H9 (cell line): ENCODE data around the gene MARVELD1. TPM values are rescaled to one million over a fixed set of nuclear protein-coding genes. Genes with fewer than 3 reads are reported as not detected.

Experiments
- DNase-seq: peaks from one replicate; pipeline ENCODE4 v3.0.0-alpha.2; 2017
- H2AFZ ChIP-seq: one replicate; pipeline ENCODE4 v1.6.1; 2013; ENCODE audit warnings: mild to moderate bottlenecking, low read length, control low read depth, moderate library complexity
- H2AK5ac ChIP-seq: 2 replicates; pipeline ENCODE4 v1.6.1; 2013; ENCODE audit warnings: low read length, control low read depth, mixed read lengths; ENCODE audit not compliant: insufficient read length
- H2BK120ac ChIP-seq: one replicate; pipeline ENCODE4 v1.6.1; 2013; ENCODE audit warnings: low read depth, mild to moderate bottlenecking, low read length, control low read depth, inconsistent platforms; ENCODE audit not compliant: poor library complexity, severe bottlenecking
- H2BK12ac ChIP-seq: 2 replicates; pipeline ENCODE4 v1.6.1; 2013; ENCODE audit warnings: low read length, control low read depth, mixed read lengths, low read depth; ENCODE audit not compliant: insufficient read length
- H2BK15ac ChIP-seq: 2 replicates; pipeline ENCODE4 v1.6.1; 2013; ENCODE audit warnings: low read depth, low read length, control low read depth
- H2BK20ac ChIP-seq: one replicate; pipeline ENCODE4 v1.6.1; 2013; ENCODE audit warnings: low read depth, mild to moderate bottlenecking, low read length, control low read depth, inconsistent platforms; ENCODE audit not compliant: poor library complexity, severe bottlenecking
- H2BK5ac ChIP-seq: 2 replicates; pipeline ENCODE4 v1.6.1; 2013; ENCODE audit warnings: low read length, control low read depth, mixed read lengths; ENCODE audit not compliant: insufficient read length
- H3K14ac ChIP-seq: 2 replicates; pipeline ENCODE4 v1.6.1; 2013; ENCODE audit warnings: low read length, control low read depth; ENCODE audit not compliant: insufficient read depth
- H3K18ac ChIP-seq: 2 replicates; pipeline ENCODE4 v1.6.1; 2013; ENCODE audit warnings: low read depth, mild to moderate bottlenecking, mixed read lengths, low read length, control low read depth; ENCODE audit not compliant: insufficient read length
- H3K23ac ChIP-seq: 2 replicates; pipeline ENCODE4 v1.6.1; 2013; ENCODE audit warnings: low read length, control low read depth, mixed read lengths, low read depth; ENCODE audit not compliant: insufficient read length
- H3K23me2 ChIP-seq: 2 replicates; pipeline ENCODE4 v1.6.1; 2013; ENCODE audit warnings: low read depth, mild to moderate bottlenecking, mixed read lengths, low read length, control low read depth; ENCODE audit not compliant: insufficient read length, poor library complexity, severe bottlenecking
- H3K27ac ChIP-seq: 2 replicates; pipeline ENCODE4 v1.5.1; 2013; ENCODE audit warnings: low read length, control low read depth, mixed read lengths, low read depth; ENCODE audit not compliant: insufficient read length
- H3K27me3 ChIP-seq: 2 replicates; pipeline ENCODE4 v1.6.1; 2013; ENCODE audit warnings: low read length, control low read depth, inconsistent platforms; ENCODE audit not compliant: insufficient read depth
- H3K4ac ChIP-seq: 2 replicates; pipeline ENCODE4 v1.6.1; 2013; ENCODE audit warnings: low read depth, mild to moderate bottlenecking, control low read depth, inconsistent platforms, low read length, moderate library complexity
- H3K4me1 ChIP-seq: 2 replicates; pipeline ENCODE4 v1.6.1; 2013; ENCODE audit warnings: low read length, control low read depth, inconsistent platforms; ENCODE audit not compliant: insufficient read depth
- H3K4me2 ChIP-seq: 2 replicates; pipeline ENCODE4 v1.6.1; 2013; ENCODE audit warnings: low read length, control low read depth, mixed read lengths; ENCODE audit not compliant: insufficient read length, insufficient read depth
- H3K56ac ChIP-seq: 2 replicates; pipeline ENCODE4 v1.6.1; 2013; ENCODE audit warnings: low read depth, mild to moderate bottlenecking, mixed read lengths, low read length, control low read depth; ENCODE audit not compliant: insufficient read length
- H3K79me1 ChIP-seq: 2 replicates; pipeline ENCODE4 v1.6.1; 2013; ENCODE audit warnings: low read depth, mild to moderate bottlenecking, moderate library complexity, low read length, control low read depth, inconsistent platforms; ENCODE audit not compliant: insufficient read depth, poor library complexity, severe bottlenecking
- H3K79me2 ChIP-seq: 2 replicates; pipeline ENCODE4 v1.6.1; 2013; ENCODE audit warnings: low read length, control low read depth, inconsistent platforms; ENCODE audit not compliant: insufficient read depth
- H3K9ac ChIP-seq: 2 replicates; pipeline ENCODE4 v1.6.1; 2013; ENCODE audit warnings: low read length, control low read depth, mixed read lengths; ENCODE audit not compliant: insufficient read length; ENCODE audit errors: extremely low read depth
- H3K9me3 ChIP-seq: one replicate; pipeline ENCODE4 v1.6.1; 2013; ENCODE audit warnings: low read depth, low read length, inconsistent platforms; ENCODE audit not compliant: control insufficient read depth
- H3T11ph ChIP-seq: one replicate; pipeline ENCODE4 v1.6.1; 2013; ENCODE audit warnings: mild to moderate bottlenecking, low read length, control low read depth, inconsistent platforms
- H4K20me1 ChIP-seq: one replicate; pipeline ENCODE4 v1.6.1; 2013; ENCODE audit not compliant: control insufficient read depth, insufficient read length, insufficient read depth
- H4K5ac ChIP-seq: 2 replicates; pipeline ENCODE4 v1.6.1; 2013; ENCODE audit warnings: low read depth, mild to moderate bottlenecking, mixed read lengths, low read length, control low read depth; ENCODE audit not compliant: insufficient read length
- H4K8ac ChIP-seq: replicated peaks from 2 replicates; pipeline ENCODE4 v1.6.1; 2013; ENCODE audit warnings: low read length, control low read depth, mixed read lengths, low read depth; ENCODE audit not compliant: insufficient read length
- H4K91ac ChIP-seq: 2 replicates; pipeline ENCODE4 v1.6.1; 2013; ENCODE audit warnings: low read depth, mild to moderate bottlenecking, moderate library complexity, mixed read lengths, low read length, control low read depth; ENCODE audit not compliant: insufficient read length
- H3K27ac Mint-ChIP-seq, 3 experiments: 2 replicates in 2 of 3; 3 replicates in 1 of 3; pipeline ENCODE4 v1.8.0; 2020 to 2021; ENCODE audit warnings: mixed read lengths in 3 of 3, mild to moderate bottlenecking in 1 of 3, moderate library complexity in 1 of 3
- H3K27me3 Mint-ChIP-seq: 2 replicates; pipeline ENCODE4 v1.8.0; 2021; ENCODE audit warnings: low read depth, mild to moderate bottlenecking, moderate library complexity, mixed read lengths
- H3K36me3 Mint-ChIP-seq, 3 experiments: 2 replicates in 2 of 3; 3 replicates in 1 of 3; pipeline ENCODE4 v1.8.0; 2020 to 2021; ENCODE audit warnings: low read depth in 3 of 3, mixed read lengths in 3 of 3; ENCODE audit not compliant: insufficient read depth in 1 of 3
- H3K4me1 Mint-ChIP-seq, 2 experiments: 2 replicates each; pipeline ENCODE4 v1.8.0; 2020; ENCODE audit warnings: mixed read lengths in 2 of 2
- H3K4me3 Mint-ChIP-seq, 2 experiments: 2 replicates in 1 of 2; 3 replicates in 1 of 2; pipeline ENCODE4 v1.8.0; 2020 to 2021; ENCODE audit warnings: mild to moderate bottlenecking in 2 of 2, mixed read lengths in 2 of 2, moderate library complexity in 1 of 2
- H3K9me3 Mint-ChIP-seq, 2 experiments: 2 replicates in 1 of 2; 3 replicates in 1 of 2; pipeline ENCODE4 v1.8.0; 2020; ENCODE audit warnings: mild to moderate bottlenecking in 2 of 2, mixed read lengths in 2 of 2, moderate library complexity in 1 of 2
- CTCF ChIP-seq: fragments of 200-600 bp; sonication (generic); conservative IDR thresholded peaks from 3 replicates; pipeline ENCODE4 v1.8.0; 2021; ENCODE audit warnings: antibody characterized with exemption, mild to moderate bottlenecking
- WGBS: extraction: QIAGEN DNeasy Blood & Tissue Kit; methylation state at CpG from one replicate; pipeline ENCODE4 v1.1.7; 2013; ENCODE audit warnings: missing lambda C conversion rate, low lambda C conversion rate, mixed read lengths; ENCODE audit not compliant: insufficient read length; ENCODE audit errors: extremely low coverage; 5-methylcytosine and 5-hydroxymethylcytosine counted together
- total RNA-seq: library from RNA; stranded (reverse); gene quantifications from 2 replicates; pipeline ENCODE4 v1.2.1, GENCODE V29; 2021

The MARVELD1 gene
- total RNA-seq, 1 experiment from 2014 or later, result 26.7 TPM

- no peak overlapping the region for H4K8ac ChIP-seq
- H3K9me3 ChIP-seq, result no peaks in the 10 kb centered on the region
- peaks cover 5% of the 10 kb centered on the region; the same call in 1 of the 2 replicates for H3K4me1 ChIP-seq
- no peak overlapping the region for H4K91ac ChIP-seq
- no peak overlapping the region for H3K23ac ChIP-seq
- no peak overlapping the region for H3K56ac ChIP-seq
- no peaks in the 10 kb centered on the region for H4K20me1 ChIP-seq
- DNase-seq, result peak; percentile 77
- peak overlapping the region; percentile 25 for H3K9ac ChIP-seq
- peak overlapping the region; percentile 81 for H3K4me2 ChIP-seq
- H4K5ac ChIP-seq, result no peak overlapping the region
- no peak overlapping the region for H3K27ac ChIP-seq
- H3K27me3 Mint-ChIP-seq, result peaks cover 7% of the 10 kb centered on the region
- no peak overlapping the region for H3T11ph ChIP-seq
- TF ChIP-seq CTCF, result peak; percentile 32; the same call in 1 of the 3 replicates
- no peak overlapping the region for H3K4ac ChIP-seq
- no peaks in the 10 kb centered on the region for H3K27me3 ChIP-seq
- peaks cover 17 to 30% (median 19%) of the 10 kb centered on the region in 3 experiments for H3K36me3 Mint-ChIP-seq
- peak overlapping the region; percentile 26 for H2BK12ac ChIP-seq
- no peaks in the 10 kb centered on the region for H3K79me2 ChIP-seq
- no peaks in the 10 kb centered on the region; a peak in 1 of 5 replicates for H3K9me3 Mint-ChIP-seq
- H2AFZ ChIP-seq, result no peak overlapping the region
- H3K14ac ChIP-seq, result peak overlapping the region; percentile 88
- H2BK20ac ChIP-seq, result no peak overlapping the region
- H3K4me3 Mint-ChIP-seq, result peak overlapping the region; percentile 98 to 99
- no peaks in the 10 kb centered on the region for H3K79me1 ChIP-seq
- H3K27ac Mint-ChIP-seq, result peak overlapping the region; percentile 97 to 99 (median 99)
- no peak overlapping the region for H2BK15ac ChIP-seq
- H3K4me1 Mint-ChIP-seq, result peaks cover 46 to 51% of the 10 kb centered on the region in 2 experiments
- H2AK5ac ChIP-seq, result no peak overlapping the region
- H3K23me2 ChIP-seq, result peaks cover 21% of the 10 kb centered on the region
- H2BK120ac ChIP-seq, result no peak overlapping the region
- WGBS, result no CpG with 5 or more reads among the region's 69 CpGs
- H2BK5ac ChIP-seq, result no peak overlapping the region
- peak overlapping the region; percentile 63 for H3K18ac ChIP-seq
These were observed 383 bp downstream of the MARVELD1 start for GRCh38 chr10:97713826-97714400.
